GM21381 (cell line): ENCODE data around the gene YBX2.
A peak's percentile ranks its signal among the peaks of the same experiment; 100 is the strongest.

ENCODE experiments used
- ATAC-seq: cut with Tn5 transposase; IDR thresholded peaks from one replicate; pipeline ENCODE4 v1.9.1; 2021; ENCODE audit warnings: mild to moderate bottlenecking, moderate library complexity; ENCODE audit not compliant: unreplicated experiment

Gene YBX2

GRCh38 chr17:7304179-7304578, 9.7 kb upstream of the YBX2 start:
- no peak for ATAC-seq

GRCh38 chr17:7296189-7296861, 1.9 kb upstream of the YBX2 start:
- ATAC-seq = no peak

GRCh38 chr17:7295230-7296180, 1.1 kb upstream of the YBX2 start:
- ATAC-seq = no peak

- ATAC-seq = no peak
These were observed 424 bp downstream of the YBX2 start for GRCh38 chr17:7293816-7294613.

DNA sequence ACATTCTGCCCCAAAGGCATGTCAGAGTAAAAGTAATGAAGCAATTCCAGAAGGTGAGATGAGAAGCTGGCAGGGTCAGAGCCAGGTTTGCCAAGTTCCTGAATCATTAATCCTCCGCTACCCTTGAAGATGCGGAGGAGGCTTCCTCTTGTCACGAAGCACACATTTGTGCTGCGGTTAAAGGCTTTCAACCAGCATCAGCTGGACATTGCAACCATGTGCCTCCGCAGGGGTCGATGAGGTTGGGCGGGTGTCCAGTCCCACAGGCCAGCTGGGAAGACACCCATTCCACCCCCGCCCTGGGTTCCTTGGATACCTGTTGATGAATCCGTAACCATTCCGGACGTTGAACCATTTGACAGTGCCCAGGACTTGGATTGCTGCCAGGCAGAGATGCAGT, 1.3 kb downstream of the YBX2 start:
- ATAC-seq = no peak

- no peak for ATAC-seq
These were observed 1.7 kb downstream of the YBX2 start for GRCh38 chr17:7292729-7293128.

- ATAC-seq = no peak
These were observed 2.2 kb downstream of the YBX2 start for GRCh38 chr17:7292194-7292593.

DNA sequence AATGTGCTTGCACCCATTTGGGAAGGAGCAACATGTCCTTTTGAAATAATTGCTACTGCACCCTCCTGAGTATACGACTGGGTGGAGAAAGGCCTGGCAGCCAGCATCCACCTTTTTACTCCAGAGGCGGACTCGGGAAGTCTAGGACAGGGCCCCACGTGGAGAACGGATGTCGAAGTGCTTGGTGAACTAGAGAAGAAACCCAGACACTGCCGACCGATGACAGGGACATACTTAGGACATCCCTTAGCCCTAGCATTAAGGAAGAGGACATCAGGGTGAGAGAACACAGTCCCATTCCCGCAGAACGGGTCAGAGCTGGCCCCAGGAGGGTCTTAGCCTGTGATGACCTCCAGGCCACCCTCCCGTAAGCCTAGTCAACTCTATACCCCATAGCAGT, 3.8 kb downstream of the YBX2 start:
- ATAC-seq = no peak

GRCh38 chr17:7290166-7290565, 4.3 kb downstream of the YBX2 start:
- no peak for ATAC-seq

GRCh38 chr17:7289256-7290032, 5.0 kb downstream of the YBX2 start:
- no peak for ATAC-seq

GRCh38 chr17:7285679-7286078, 8.8 kb downstream of the YBX2 start:
- ATAC-seq = no peak

GRCh38 chr17:7284911-7285310, 9.5 kb downstream of the YBX2 start:
- ATAC-seq = no peak

DNA sequence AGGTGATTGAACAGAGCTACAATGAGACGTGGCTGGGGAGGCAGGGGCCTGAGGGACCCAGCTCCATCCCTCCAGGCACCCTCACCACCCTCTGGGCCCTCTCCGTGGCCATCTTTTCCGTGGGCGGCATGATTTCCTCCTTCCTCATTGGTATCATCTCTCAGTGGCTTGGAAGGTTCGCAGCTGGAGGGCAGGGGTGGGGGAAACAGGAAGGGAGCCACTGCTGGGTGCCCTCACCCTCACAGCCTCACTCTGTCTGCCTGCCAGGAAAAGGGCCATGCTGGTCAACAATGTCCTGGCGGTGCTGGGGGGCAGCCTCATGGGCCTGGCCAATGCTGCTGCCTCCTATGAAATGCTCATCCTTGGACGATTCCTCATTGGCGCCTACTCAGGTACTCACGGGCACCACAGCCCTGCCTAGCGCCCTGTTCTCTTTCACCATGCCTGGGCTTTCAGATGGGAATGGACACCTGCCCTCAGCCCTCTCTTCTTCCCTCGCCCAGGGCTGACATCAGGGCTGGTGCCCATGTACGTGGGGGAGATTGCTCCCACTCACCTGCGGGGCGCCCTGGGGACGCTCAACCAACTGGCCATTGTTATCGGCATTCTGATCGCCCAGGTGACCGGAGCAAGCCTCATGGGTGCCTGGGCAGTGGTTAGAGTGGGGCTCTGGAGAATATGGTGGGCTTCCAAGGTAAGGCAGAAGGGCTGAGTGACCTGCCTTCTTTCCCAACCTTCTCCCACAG, 10.8 kb downstream of the YBX2 start:
- ATAC-seq = no peak

- no peak for ATAC-seq
These were observed 11.6 kb downstream of the YBX2 start for GRCh38 chr17:7282752-7283321.

DNA sequence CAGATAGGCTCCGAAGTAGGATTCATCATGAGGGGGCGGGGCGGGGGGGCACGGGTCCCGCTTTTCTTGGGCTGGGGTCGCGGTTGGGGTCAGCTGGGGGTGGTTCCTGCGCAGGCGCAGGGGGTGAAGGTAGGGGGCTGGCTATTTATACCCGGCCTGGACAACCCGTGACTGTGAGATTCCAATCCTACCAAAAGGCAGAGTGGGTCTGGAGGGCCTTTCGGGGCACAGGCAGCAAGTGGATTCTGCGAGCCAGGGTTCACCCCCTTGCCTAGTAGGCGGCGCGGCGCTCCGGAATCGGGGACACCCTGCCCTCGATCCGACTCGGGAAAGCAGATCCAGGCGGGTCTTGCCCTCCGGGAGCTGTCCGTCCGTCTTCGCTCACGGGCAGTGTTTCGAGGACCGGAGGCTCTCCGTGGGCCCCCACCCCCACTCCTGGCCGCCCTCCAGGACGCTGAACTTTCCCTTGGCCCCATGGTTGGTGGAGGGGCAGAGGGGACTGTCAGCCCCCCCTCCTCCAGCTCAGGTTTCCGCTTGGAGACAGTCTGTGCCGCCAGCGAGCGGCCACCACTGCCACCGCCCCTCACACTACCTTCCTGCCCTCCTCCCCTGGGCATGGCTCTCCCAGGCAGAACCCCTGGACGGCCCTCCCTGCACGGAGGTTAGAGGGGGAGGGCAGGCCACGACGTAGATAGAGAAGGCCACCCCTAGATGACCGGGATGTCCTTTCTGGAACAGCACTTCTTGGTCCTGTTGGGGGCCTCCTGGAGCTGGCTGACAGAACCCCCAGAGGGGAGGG, 12.3 kb downstream of the YBX2 start:
- no peak for ATAC-seq

DNA sequence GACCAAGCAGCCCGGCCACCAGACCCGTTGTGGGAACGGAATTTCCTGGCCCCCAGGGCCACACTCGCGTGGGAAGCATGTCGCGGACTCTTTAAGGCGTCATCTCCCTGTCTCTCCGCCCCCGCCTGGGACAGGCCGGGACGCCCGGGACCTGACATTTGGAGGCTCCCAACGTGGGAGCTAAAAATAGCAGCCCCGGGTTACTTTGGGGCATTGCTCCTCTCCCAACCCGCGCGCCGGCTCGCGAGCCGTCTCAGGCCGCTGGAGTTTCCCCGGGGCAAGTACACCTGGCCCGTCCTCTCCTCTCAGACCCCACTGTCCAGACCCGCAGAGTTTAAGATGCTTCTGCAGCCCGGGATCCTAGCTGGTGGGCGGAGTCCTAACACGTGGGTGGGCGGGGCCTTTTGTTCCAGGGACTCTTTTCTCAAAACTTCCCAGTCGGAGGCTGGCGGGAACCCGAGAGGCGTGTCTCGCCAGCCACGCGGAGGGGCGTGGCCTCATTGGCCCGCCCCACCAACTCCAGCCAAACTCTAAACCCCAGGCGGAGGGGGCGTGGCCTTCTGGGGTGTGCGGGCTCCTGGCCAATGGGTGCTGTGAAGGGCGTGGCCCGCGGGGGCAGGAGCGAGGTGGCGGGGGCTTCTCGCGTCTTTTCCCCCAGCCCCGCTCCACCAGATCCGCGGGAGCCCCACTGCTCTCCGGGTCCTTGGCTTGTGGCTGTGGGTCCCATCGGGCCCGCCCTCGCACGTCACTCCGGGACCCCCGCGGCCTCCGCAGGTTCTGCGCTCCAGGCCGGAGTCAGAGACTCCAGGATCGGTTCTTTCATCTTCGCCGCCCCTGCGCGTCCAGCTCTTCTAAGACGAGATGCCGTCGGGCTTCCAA, 13.1 kb downstream of the YBX2 start, which contains the start of gene SLC2A4:
Gene SLC2A4, plus strand, starts transcription at position 645 of the 879 bp plus-strand sequence. Its CDS starts 217 bp downstream, at position 862.
- peak; percentile 63 for ATAC-seq

DNA sequence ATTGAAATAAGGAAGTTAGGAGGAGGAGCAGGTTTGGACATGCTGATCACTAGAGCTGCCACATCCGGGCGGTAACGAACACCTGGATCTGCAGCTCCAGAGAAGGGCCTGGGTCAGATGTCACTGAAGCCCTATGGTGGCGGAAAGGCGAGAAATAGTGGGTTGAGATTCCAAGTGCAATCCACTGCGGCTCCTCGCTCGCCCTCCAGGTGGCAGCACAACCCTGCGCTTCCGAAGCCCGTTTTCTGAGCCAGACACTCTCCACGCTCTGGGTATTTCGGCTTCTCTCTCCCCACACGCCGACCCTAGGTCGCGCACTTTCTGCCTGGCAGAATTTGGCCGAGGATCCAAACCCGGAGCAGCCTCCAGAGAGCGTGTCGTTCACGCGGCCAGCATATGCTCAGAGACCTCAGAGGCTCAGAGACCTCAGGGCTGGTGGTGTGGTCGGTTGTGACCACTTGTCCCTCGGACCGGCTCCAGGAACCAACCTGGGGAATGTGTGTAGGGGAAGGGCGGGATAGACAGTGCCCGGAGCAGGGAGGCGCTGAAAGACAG, 13.8 kb downstream of the YBX2 start:
- ATAC-seq = peak; percentile 40
